Smooth muscle cell of trachea (primary cell): ENCODE results near the gene MCM5. TPM values are rescaled to one million over a fixed set of nuclear protein-coding genes. Genes with fewer than 3 reads are reported as not detected.

Experiments used
- total RNA-seq: library from RNA; depleted of rRNA; stranded (reverse); fragments of >200 nt; gene quantifications from 2 replicates; pipeline ENCODE4 v1.2.1, GENCODE V29; 2014

MCM5 gene
- total RNA-seq: 18.9 and 65.7 TPM in 2 replicates

DNA sequence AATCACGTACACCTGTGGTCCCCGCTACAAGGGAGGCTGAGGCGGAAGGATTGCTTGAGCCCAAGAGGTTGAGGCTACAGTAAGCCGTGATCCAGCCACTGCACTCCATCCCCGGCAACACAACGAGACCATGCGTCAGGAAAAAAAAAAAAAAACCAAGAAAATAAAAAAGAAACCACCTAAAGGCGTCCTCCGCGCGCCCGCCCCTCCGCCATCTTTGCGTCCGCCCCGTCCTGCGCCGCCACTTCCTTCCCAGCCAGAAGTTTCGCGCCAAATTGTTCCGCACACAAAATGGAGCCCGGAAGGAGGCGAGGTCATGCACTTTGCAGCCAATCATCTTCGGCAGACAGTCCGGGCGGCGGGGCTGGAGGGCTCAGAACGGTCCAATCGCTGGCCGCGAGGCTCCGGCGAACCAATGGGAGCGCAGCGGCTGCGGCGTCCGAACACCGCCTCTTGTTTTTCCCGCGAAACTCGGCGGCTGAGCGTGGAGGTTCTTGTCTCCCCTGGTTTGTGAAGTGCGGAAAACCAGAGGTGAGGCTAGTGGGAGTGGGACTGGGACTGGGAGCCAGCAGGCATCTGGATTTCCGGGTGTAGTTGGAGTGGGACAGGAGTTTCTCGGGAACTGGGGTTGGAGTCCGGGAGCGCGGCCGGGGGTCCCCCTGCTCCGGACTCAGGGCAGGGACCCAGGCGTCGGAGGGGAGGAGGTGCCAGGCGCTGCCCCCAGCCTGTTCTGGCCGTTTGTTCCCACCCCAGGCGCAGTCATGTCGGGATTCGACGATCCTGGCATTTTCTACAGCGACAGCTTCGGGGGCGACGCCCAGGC is at the start of gene MCM5:
TSS of gene MCM5 (plus strand) at position 463 of the 823 bp plus-strand sequence. CDS start at position 762, 299 bp downstream.

DNA sequence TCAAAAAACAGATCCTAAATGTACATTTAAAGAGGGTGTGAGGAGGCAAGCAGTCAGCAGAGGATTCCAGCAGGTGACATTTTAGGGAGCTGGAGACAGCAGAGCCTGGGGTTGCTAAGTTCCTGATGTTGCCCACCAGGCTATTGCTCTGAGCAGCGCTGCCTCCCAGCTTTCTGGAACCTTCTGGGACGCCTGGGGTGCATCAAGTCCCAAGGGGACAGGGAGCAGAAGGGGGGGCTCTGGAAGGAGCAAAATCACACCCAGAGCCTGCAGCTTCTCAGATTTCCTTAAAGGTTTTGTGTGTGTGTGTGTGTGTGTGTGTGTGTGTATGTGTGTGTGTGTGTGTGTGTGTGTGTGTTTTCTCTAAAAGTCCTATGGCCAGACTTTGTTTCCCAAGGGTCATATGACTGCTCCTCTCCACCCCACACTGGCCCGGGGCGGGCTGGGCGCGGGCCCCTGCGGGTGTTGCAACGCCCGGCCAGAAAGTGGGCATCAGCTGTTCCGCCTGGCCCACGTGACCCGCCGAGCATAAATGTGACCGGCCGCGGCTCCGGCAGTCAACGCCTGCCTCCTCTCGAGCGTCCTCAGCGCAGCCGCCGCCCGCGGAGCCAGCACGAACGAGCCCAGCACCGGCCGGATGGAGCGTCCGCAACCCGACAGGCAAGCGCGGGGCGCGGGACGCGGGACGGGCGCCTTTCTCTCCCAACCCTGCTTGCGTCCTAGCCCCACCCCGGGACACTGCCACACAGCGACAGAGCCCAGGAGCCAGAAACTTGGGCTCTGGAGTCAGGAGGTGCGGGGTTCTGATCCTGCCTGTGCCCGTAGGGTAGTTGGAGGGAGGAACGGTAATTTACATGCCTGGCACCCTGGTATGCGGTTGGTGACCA is 19.2 kb upstream of the MCM5 start, which contains the start of gene HMOX1:
TSS of gene HMOX1 (plus strand) at position 560 of the 887 bp plus-strand sequence. CDS start at position 638, 78 bp downstream.

Other genes with a start within 250 kb of the MCM5 start
- gene HMGXB4, start 142.6 kb upstream of the MCM5 start, total RNA-seq: 15.7 and 26.2 TPM in 2 replicates
- 26.2 and 62.9 TPM in 2 replicates for gene TOM1, start 100.2 kb upstream of the MCM5 start, total RNA-seq
- 217 and 768 TPM in 2 replicates for gene HMOX1, start 19.0 kb upstream of the MCM5 start, total RNA-seq
- under 0.01 and 0.17 TPM in 2 replicates for gene RASD2, start 140.7 kb downstream of the MCM5 start, total RNA-seq
- not detected in 2 replicates for gene MB, start 217.2 kb downstream of the MCM5 start, total RNA-seq
- 25.6 and 29.6 TPM in 2 replicates for gene APOL6, start 248.3 kb downstream of the MCM5 start, total RNA-seq